ENCODE measurements around the gene WDR1. TPM values are rescaled to one million over a fixed set of nuclear protein-coding genes. Genes with fewer than 3 reads are reported as not detected.
A peak's percentile ranks its signal among the peaks of the same experiment; 100 is the strongest.

WDR1 gene
- total RNA-seq, 1 experiment from 2014 or later, result 367 TPM

DNA sequence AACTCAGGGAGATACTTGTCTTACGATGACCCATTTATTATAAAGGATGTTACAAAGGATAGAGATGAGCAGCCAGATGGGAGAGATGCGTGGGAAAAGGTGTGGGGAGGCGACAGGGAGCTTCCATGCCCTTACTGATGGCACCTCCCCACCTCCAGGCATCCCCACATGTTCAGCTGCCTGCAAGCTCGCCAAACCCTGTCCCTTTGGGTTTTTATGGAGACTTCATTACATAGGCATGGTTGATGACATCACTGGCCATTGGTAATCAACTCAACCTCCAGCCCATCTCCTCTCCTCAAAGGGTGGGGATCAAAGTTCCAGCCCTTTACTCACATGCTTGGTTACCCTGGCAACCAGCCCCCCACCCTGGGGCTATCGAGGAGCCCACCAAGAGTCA, 65.9 kb downstream of the WDR1 start:
- DNase-seq, result no peak
- Histone ChIP-seq H2AFZ (ENCODE audit: low read length) (no peak overlapping the region), H2BK12ac (ENCODE audit: insufficient read length, low read depth, low read length) (no peak overlapping the region), H3K9me3 (ENCODE audit: control insufficient read depth, low read depth, low read length) (no peaks in the 10 kb centered on the region), H3K4me1 (ENCODE audit: insufficient read depth, low read length) (peaks cover 2% of the 10 kb centered on the region; the same call in 1 of the 2 replicates), H2AK5ac (ENCODE audit: insufficient read length, low read length) (no peak overlapping the region), H2BK5ac (ENCODE audit: insufficient read length, low read length) (no peak overlapping the region), H2BK15ac (ENCODE audit: low read depth, low read length) (no peak overlapping the region), H4K91ac (ENCODE audit: insufficient read length, low read depth, low read length) (no peak overlapping the region), H4K20me1 (ENCODE audit: control insufficient read depth, insufficient read depth, insufficient read length) (no peaks in the 10 kb centered on the region), H3K18ac (ENCODE audit: insufficient read length, low read depth, low read length) (no peak overlapping the region), H4K5ac (ENCODE audit: insufficient read length, low read depth, low read length) (no peak overlapping the region), H3K14ac (ENCODE audit: insufficient read depth, low read length) (no peak overlapping the region), H4K8ac (replicated peaks; ENCODE audit: insufficient read length, low read depth, low read length) (no peak overlapping the region), H3K9ac (ENCODE audit: extremely low read depth, insufficient read length, low read length) (no peak overlapping the region), H3K79me1 (ENCODE audit: insufficient read depth, low read depth, low read length, poor library complexity, severe bottlenecking) (no peaks in the 10 kb centered on the region), H3K27me3 (ENCODE audit: insufficient read depth, low read length) (no peaks in the 10 kb centered on the region), H2BK120ac (ENCODE audit: low read depth, low read length, poor library complexity, severe bottlenecking) (no peak overlapping the region), H3K79me2 (ENCODE audit: insufficient read depth, low read length) (no peaks in the 10 kb centered on the region), H3K4ac (ENCODE audit: low read depth, low read length) (no peak overlapping the region), H3K27ac (ENCODE audit: insufficient read length, low read depth, low read length) (no peak overlapping the region), H3K23me2 (ENCODE audit: insufficient read length, low read depth, low read length, poor library complexity, severe bottlenecking) (no peaks in the 10 kb centered on the region), H2BK20ac (ENCODE audit: low read depth, low read length, poor library complexity, severe bottlenecking) (no peak overlapping the region), H3K4me2 (ENCODE audit: insufficient read depth, insufficient read length, low read length) (no peak overlapping the region), H3T11ph (ENCODE audit: low read length) (no peak overlapping the region), H3K23ac (ENCODE audit: insufficient read length, low read depth, low read length) (no peak overlapping the region), H3K56ac (ENCODE audit: insufficient read length, low read depth, low read length) (no peak overlapping the region)
- Mint-ChIP-seq H3K4me1 (peaks cover 30% of the 10 kb centered on the region in 2 experiments), H3K4me3 (no peak overlapping the region; a peak in 1 of 5 replicates), H3K36me3 (ENCODE audit: insufficient read depth in 1 of 3, low read depth in 3 of 3) (peaks cover 0 to 3% (median 0%) of the 10 kb centered on the region in 3 experiments; a peak in 1 of 7 replicates), H3K9me3 (no peaks in the 10 kb centered on the region), H3K27me3 (ENCODE audit: low read depth) (peaks cover 8% of the 10 kb centered on the region), H3K27ac (peak overlapping the region in 1 of 3 experiments; percentile 20; a peak in 2 of 7 replicates)
- no CpG with 5 or more reads among the region's 5 CpGs for WGBS (ENCODE audit: extremely low coverage, insufficient read length, low lambda C conversion rate)
- TF ChIP-seq, protein P1, sequence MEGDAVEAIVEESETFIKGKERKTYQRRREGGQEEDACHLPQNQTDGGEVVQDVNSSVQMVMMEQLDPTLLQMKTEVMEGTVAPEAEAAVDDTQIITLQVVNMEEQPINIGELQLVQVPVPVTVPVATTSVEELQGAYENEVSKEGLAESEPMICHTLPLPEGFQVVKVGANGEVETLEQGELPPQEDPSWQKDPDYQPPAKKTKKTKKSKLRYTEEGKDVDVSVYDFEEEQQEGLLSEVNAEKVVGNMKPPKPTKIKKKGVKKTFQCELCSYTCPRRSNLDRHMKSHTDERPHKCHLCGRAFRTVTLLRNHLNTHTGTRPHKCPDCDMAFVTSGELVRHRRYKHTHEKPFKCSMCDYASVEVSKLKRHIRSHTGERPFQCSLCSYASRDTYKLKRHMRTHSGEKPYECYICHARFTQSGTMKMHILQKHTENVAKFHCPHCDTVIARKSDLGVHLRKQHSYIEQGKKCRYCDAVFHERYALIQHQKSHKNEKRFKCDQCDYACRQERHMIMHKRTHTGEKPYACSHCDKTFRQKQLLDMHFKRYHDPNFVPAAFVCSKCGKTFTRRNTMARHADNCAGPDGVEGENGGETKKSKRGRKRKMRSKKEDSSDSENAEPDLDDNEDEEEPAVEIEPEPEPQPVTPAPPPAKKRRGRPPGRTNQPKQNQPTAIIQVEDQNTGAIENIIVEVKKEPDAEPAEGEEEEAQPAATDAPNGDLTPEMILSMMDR (conservative IDR thresholded peaks at IDR 0.05), result no peak

Data from H9 (cell line).